ENCODE data around the gene CDC42SE1. TPM values are rescaled to one million over a fixed set of nuclear protein-coding genes. Genes with fewer than 3 reads are reported as not detected.

Gene CDC42SE1
- total RNA-seq, 1 donor from 2014 or later, result 27.2 TPM

- intact Hi-C loops (cut with micrococcal nuclease), result no loop called here
- DNase-seq (no peak), ATAC-seq (no peak)
Observed at GRCh38 chr1:151011154-151011850, 48.1 kb downstream of the CDC42SE1 start.

- intact Hi-C loops (cut with micrococcal nuclease), result no loop called here
- DNase-seq (no peak), ATAC-seq (no peak)
Observed at GRCh38 chr1:151010346-151010726, 49.1 kb downstream of the CDC42SE1 start.

- ATAC-seq, result no peak
- DNase-seq, result no peak
- intact Hi-C loops (cut with micrococcal nuclease), result no loop called here
Observed at GRCh38 chr1:151009674-151010345, 49.6 kb downstream of the CDC42SE1 start.

GRCh38 chr1:151009206-151009587, 50.2 kb downstream of the CDC42SE1 start:
- no peak for ATAC-seq
- no peak for DNase-seq
- intact Hi-C loops (cut with micrococcal nuclease), result no loop called here

GRCh38 chr1:151008244-151009205, 50.9 kb downstream of the CDC42SE1 start, which contains the start of gene PRUNE1:
Gene PRUNE1 (plus strand): TSS chr1:151008449. CDS start chr1:151008633, 184 bp downstream.
- ATAC-seq (peak; percentile 88), DNase-seq (peak; percentile 98)
- intact Hi-C loops (cut with micrococcal nuclease), result no loop called here

GRCh38 chr1:151007853-151008243, 51.6 kb downstream of the CDC42SE1 start:
- DNase-seq (no peak), ATAC-seq (no peak)
- intact Hi-C loops (cut with micrococcal nuclease), result no loop called here

GRCh38 chr1:151006327-151007052, 52.9 kb downstream of the CDC42SE1 start, which contains the start of gene MINDY1:
Gene MINDY1 (minus strand): TSS chr1:151006902. CDS start chr1:151002617, 4,285 bp downstream.
- DNase-seq (peak; percentile 65), ATAC-seq (peak; percentile 78)
- intact Hi-C loops (cut with micrococcal nuclease), result no loop called here

- ATAC-seq, result no peak
- intact Hi-C loops (cut with micrococcal nuclease), result no loop called here
- DNase-seq, result no peak
Observed at GRCh38 chr1:151005729-151006319, 53.6 kb downstream of the CDC42SE1 start.

- ATAC-seq, result no peak
- intact Hi-C loops (cut with micrococcal nuclease), result no loop called here
Observed at GRCh38 chr1:151003180-151003579, 56.2 kb downstream of the CDC42SE1 start.

GRCh38 chr1:151002611-151003010, 56.8 kb downstream of the CDC42SE1 start:
- intact Hi-C loops (cut with micrococcal nuclease), result no loop called here
- DNase-seq, result no peak
- no peak for ATAC-seq

More at GRCh38 chr1:151003180-151003579, 56.2 kb downstream of the CDC42SE1 start:
- no peak for DNase-seq

GRCh38 chr1:151002051-151002450, 57.4 kb downstream of the CDC42SE1 start:
- intact Hi-C loops (cut with micrococcal nuclease), result no loop called here
- no peak for ATAC-seq

GRCh38 chr1:151001602-151002001, 57.8 kb downstream of the CDC42SE1 start:
- DNase-seq, result no peak
- intact Hi-C loops (cut with micrococcal nuclease), result no loop called here
- no peak for ATAC-seq

More at GRCh38 chr1:151002051-151002450, 57.4 kb downstream of the CDC42SE1 start:
- DNase-seq, result no peak

Other genes with a start within 250 kb of the CDC42SE1 start
- gene ARNT, start 183.0 kb downstream of the CDC42SE1 start, total RNA-seq, result 27.9 TPM
- gene CTXND2, start 172.5 kb downstream of the CDC42SE1 start, total RNA-seq, result not detected
- 19.2 TPM for gene SETDB1, start 133.3 kb downstream of the CDC42SE1 start, total RNA-seq
- 83.2 TPM for gene CERS2, start 84.8 kb downstream of the CDC42SE1 start, total RNA-seq
- gene ANXA9, start 77.3 kb downstream of the CDC42SE1 start, total RNA-seq, result 0.27 TPM
- gene MINDY1, start 52.7 kb downstream of the CDC42SE1 start, total RNA-seq, result 40.6 TPM
- 43.6 TPM for gene PRUNE1, start 51.2 kb downstream of the CDC42SE1 start, total RNA-seq
- gene BNIPL, start 23.0 kb downstream of the CDC42SE1 start, total RNA-seq, result 0.32 TPM
- gene C1orf56, start 11.9 kb downstream of the CDC42SE1 start, total RNA-seq, result 7.3 TPM
- gene MLLT11, start 775 bp upstream of the CDC42SE1 start, total RNA-seq, result 1.8 TPM
- 9.8 TPM for gene GABPB2, start 11.1 kb upstream of the CDC42SE1 start, total RNA-seq
- gene SEMA6C, start 87.0 kb upstream of the CDC42SE1 start, total RNA-seq, result 55.1 TPM
- gene TNFAIP8L2, start 97.0 kb upstream of the CDC42SE1 start, total RNA-seq, result 1.4 TPM
- gene LYSMD1, start 106.3 kb upstream of the CDC42SE1 start, total RNA-seq, result 13.0 TPM
- 19.1 TPM for gene SCNM1, start 106.5 kb upstream of the CDC42SE1 start, total RNA-seq
- gene TMOD4, start 116.4 kb upstream of the CDC42SE1 start, total RNA-seq, result 0.62 TPM
- gene VPS72, start 130.6 kb upstream of the CDC42SE1 start, total RNA-seq, result 40.5 TPM
- gene PIP5K1A, start 138.9 kb upstream of the CDC42SE1 start, total RNA-seq, result 41.2 TPM
- gene PSMD4, start 195.1 kb upstream of the CDC42SE1 start, total RNA-seq, result 149 TPM
- gene ZNF687, start 222.7 kb upstream of the CDC42SE1 start, total RNA-seq, result 11.7 TPM